ENCODE results near the gene GFM2. TPM values are rescaled to one million over a fixed set of nuclear protein-coding genes. Genes with fewer than 3 reads are reported as not detected.
"Not testable (repeated sequence)": the region's sequence is repeated elsewhere in the genome, so short reads cannot be mapped to it uniquely, and the experiment has no call there.

GFM2 gene
- total RNA-seq, 1 donor from 2014 or later = 35.6 TPM

DNA sequence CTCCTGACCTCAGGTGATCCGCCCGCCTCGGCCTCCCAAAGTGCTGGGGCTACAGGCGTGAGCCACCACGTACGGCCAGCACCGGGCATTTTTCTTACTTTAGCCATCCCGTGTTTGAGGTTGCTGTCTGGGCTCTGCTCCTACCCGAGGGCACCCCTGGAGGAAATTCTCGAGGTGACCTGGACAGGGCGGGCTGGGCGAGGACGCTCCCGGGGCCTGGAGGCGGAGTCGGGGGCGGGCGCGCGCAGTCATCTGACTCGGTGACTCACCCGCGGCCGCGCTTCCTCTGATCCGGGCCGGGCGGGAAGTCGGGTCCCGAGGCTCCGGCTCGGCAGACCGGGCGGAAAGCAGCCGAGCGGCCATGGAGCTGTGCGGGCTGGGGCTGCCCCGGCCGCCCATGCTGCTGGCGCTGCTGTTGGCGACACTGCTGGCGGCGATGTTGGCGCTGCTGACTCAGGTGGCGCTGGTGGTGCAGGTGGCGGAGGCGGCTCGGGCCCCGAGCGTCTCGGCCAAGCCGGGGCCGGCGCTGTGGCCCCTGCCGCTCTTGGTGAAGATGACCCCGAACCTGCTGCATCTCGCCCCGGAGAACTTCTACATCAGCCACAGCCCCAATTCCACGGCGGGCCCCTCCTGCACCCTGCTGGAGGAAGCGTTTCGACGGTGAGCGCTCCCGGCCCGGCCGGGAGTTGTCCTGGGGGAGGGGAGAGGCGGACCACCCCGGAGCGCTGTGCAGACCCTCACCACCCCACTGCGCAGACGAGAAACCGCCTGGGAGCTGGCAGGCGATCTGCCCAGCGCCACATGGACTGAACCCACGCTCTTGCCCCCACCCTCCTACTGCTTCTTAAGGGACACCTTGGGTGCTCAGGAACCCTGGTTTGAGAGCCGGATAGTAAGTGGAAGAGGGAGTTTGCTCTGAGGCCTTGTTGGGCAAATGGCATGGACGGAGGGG, 81.7 kb downstream of the GFM2 start, which contains the start of gene HEXB:
Gene HEXB (plus strand): TSS at position 334 of the 952 bp plus-strand sequence. CDS start 28 bp downstream, at position 362.
- peaks cover 14% of the 10 kb centered on the region for H3K27me3 Mint-ChIP-seq
- TF ChIP-seq, protein P1, sequence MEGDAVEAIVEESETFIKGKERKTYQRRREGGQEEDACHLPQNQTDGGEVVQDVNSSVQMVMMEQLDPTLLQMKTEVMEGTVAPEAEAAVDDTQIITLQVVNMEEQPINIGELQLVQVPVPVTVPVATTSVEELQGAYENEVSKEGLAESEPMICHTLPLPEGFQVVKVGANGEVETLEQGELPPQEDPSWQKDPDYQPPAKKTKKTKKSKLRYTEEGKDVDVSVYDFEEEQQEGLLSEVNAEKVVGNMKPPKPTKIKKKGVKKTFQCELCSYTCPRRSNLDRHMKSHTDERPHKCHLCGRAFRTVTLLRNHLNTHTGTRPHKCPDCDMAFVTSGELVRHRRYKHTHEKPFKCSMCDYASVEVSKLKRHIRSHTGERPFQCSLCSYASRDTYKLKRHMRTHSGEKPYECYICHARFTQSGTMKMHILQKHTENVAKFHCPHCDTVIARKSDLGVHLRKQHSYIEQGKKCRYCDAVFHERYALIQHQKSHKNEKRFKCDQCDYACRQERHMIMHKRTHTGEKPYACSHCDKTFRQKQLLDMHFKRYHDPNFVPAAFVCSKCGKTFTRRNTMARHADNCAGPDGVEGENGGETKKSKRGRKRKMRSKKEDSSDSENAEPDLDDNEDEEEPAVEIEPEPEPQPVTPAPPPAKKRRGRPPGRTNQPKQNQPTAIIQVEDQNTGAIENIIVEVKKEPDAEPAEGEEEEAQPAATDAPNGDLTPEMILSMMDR (IDR thresholded peaks at IDR 0.05; ENCODE audit: unreplicated experiment) = peak; percentile 24
- H3K4me3 Mint-ChIP-seq (ENCODE audit: low read depth) = peak within 1 kb of the TSS; percentile 71
- peak within 1 kb of the TSS; percentile 84 for H3K27ac Mint-ChIP-seq
- H3K4me1 Mint-ChIP-seq (ENCODE audit: low read depth) = peaks cover 12% of the 10 kb centered on the region
- H3K9me3 Mint-ChIP-seq (ENCODE audit: low read depth) = no peaks in the 10 kb centered on the region
- H3K36me3 Mint-ChIP-seq (ENCODE audit: insufficient read depth) = peaks cover 2% of the 10 kb centered on the region
- peak; percentile 69 for DNase-seq (ENCODE audit: low spot score, unreplicated experiment)

DNA sequence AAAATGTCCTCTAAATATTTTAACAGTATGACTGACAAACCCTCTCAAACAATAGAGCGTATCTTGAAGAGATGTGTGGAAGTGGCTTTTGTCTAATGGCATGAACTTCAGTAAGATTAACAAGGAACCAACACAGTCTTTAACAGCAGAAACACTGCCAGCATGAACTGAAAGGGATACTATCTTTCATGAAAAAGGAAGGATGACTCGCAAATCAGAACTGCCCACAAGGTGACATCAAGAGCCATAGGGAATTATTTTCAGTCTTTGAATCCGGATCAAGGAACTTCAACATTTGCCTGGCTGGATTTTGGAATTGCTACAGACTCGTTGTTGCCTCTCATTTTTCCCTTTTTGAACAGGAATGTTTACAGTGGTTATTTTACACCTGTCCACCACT, 87.0 kb downstream of the GFM2 start:
- H3K4me1 Mint-ChIP-seq (ENCODE audit: low read depth) = no peaks in the 10 kb centered on the region
- no peaks in the 10 kb centered on the region for H3K9me3 Mint-ChIP-seq (ENCODE audit: low read depth)
- peaks cover 14% of the 10 kb centered on the region for H3K27me3 Mint-ChIP-seq
- TF ChIP-seq, protein P1 (IDR thresholded peaks at IDR 0.05; ENCODE audit: unreplicated experiment) = no peak
- no peak overlapping the region for H3K4me3 Mint-ChIP-seq (ENCODE audit: low read depth)
- H3K27ac Mint-ChIP-seq = no peak overlapping the region
- no peaks in the 10 kb centered on the region for H3K36me3 Mint-ChIP-seq (ENCODE audit: insufficient read depth)
- no peak for DNase-seq (ENCODE audit: low spot score, unreplicated experiment)

DNA sequence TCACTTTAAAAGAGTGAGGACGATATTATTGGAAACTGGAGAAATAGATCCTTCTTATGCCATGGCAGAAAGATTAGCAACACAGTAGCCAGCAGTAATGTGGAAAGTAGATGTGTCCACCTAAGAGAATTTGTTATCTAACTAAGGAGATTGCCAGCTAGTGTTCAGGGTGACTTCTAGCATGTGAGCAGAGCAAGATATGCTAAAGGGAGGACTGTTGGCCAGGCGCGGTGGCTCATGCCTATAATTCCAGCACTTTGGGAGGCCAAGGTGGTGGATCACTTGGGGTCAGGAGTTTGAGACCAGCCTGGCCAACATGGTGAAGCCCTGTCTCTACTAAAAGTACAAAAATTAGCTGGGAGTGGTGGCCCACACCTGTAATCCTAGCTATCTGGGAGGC, 87.6 kb downstream of the GFM2 start:
- H3K4me3 Mint-ChIP-seq (ENCODE audit: low read depth); H3K36me3 Mint-ChIP-seq (ENCODE audit: insufficient read depth): not testable (repeated sequence)

DNA sequence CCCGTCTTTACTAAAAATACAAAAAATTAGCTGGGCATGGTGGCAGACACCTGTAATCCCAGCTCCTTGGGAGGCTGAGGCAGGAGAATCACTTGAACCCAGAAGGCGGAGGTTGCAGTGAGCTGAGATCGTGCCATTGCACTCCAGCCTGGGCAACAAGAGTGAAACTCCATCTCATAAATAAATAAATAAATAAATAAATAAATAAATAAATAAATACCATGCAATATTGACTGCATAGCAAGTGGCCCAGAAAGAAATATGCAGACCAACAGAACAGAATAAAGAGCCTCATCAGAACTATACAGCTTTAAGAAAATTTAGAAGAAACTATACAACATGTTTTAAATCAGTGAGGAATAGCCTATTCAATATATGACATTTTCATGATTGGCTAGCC, 88.8 kb downstream of the GFM2 start:
- H3K36me3 Mint-ChIP-seq (ENCODE audit: insufficient read depth); DNase-seq (ENCODE audit: low spot score, unreplicated experiment); H3K4me3 Mint-ChIP-seq (ENCODE audit: low read depth); H3K4me1 Mint-ChIP-seq (ENCODE audit: low read depth); H3K27ac Mint-ChIP-seq; H3K9me3 Mint-ChIP-seq (ENCODE audit: low read depth): not testable (repeated sequence)
- H3K27me3 Mint-ChIP-seq = peaks cover 12% of the 10 kb centered on the region

More for the DNA sequence above, 87.6 kb downstream of the GFM2 start:
- H3K9me3 Mint-ChIP-seq (ENCODE audit: low read depth); DNase-seq (ENCODE audit: low spot score, unreplicated experiment); H3K27ac Mint-ChIP-seq; H3K4me1 Mint-ChIP-seq (ENCODE audit: low read depth): not testable (repeated sequence)
- peaks cover 14% of the 10 kb centered on the region for H3K27me3 Mint-ChIP-seq

DNA sequence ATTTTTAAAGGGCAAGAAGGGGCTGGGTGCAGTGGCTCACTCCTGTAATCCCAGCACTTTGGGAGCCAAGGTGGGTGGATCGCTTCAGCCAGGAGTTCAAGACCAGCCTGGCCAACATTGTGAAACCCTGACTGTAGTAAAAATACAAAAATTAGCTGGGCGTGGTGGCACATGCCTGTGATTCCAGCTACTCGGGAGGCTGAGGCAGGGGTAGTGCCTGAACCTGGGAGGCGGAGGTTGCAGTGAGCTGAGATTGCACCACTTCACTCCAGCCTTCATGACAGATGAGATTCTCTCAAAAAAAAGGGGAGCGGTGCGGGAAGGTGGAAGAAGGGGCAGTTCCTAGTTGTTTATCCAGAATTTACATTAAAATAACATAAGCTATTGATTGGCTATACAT, 90.5 kb downstream of the GFM2 start:
- H3K4me3 Mint-ChIP-seq (ENCODE audit: low read depth); DNase-seq (ENCODE audit: low spot score, unreplicated experiment); H3K36me3 Mint-ChIP-seq (ENCODE audit: insufficient read depth); H3K9me3 Mint-ChIP-seq (ENCODE audit: low read depth); H3K4me1 Mint-ChIP-seq (ENCODE audit: low read depth); H3K27ac Mint-ChIP-seq; H3K27me3 Mint-ChIP-seq: not testable (repeated sequence)

DNA sequence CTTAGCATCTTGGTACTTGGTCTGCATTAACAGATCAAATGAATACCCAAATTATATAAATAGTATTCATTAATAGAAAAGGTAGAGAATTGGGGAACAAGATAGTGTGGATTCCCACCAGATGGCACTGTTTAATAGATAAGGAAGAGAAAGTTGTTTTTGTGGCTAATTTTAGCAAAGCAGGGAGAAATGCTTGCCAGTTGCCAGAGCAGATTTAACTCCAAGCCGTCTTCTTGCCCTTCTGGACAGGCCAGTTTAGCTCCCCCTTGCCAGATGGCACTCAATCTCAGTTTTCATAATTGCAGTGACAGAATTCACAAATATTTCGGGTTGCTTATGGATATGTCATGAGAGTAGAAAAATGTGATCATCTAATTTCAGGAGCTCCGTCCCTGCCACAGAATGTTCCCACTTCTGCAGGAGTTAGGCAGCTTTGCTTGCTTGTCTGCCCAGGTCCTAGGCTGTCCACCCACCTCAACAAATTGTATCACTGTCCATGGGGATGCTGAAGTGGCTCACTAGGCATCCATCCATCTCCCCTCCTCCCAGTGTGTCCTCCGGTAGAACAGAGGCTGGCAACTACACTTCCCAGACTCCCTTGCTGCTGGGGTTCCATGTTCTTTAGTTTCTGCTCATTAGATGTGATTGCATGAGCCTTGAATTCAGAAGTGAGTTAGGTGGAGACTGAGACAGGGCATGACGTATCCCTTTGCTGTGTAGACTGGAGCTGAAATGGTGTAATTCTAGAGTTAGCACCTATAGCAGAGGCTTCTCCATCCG, 93.7 kb downstream of the GFM2 start:
- no peak for DNase-seq (ENCODE audit: low spot score, unreplicated experiment)
- no peaks in the 10 kb centered on the region for H3K9me3 Mint-ChIP-seq (ENCODE audit: low read depth)
- H3K4me1 Mint-ChIP-seq (ENCODE audit: low read depth) = peaks cover 8% of the 10 kb centered on the region
- H3K36me3 Mint-ChIP-seq (ENCODE audit: insufficient read depth) = no peaks in the 10 kb centered on the region
- TF ChIP-seq, protein P1 (IDR thresholded peaks at IDR 0.05; ENCODE audit: unreplicated experiment) = peak; percentile 13
- peaks cover 6% of the 10 kb centered on the region for H3K27me3 Mint-ChIP-seq
- no peak overlapping the region for H3K27ac Mint-ChIP-seq
- no peak overlapping the region for H3K4me3 Mint-ChIP-seq (ENCODE audit: low read depth)

All from progenitor cell of endocrine pancreas (in vitro differentiated cells).